ENCODE measurements around the gene GPC5.

Gene GPC5

DNA sequence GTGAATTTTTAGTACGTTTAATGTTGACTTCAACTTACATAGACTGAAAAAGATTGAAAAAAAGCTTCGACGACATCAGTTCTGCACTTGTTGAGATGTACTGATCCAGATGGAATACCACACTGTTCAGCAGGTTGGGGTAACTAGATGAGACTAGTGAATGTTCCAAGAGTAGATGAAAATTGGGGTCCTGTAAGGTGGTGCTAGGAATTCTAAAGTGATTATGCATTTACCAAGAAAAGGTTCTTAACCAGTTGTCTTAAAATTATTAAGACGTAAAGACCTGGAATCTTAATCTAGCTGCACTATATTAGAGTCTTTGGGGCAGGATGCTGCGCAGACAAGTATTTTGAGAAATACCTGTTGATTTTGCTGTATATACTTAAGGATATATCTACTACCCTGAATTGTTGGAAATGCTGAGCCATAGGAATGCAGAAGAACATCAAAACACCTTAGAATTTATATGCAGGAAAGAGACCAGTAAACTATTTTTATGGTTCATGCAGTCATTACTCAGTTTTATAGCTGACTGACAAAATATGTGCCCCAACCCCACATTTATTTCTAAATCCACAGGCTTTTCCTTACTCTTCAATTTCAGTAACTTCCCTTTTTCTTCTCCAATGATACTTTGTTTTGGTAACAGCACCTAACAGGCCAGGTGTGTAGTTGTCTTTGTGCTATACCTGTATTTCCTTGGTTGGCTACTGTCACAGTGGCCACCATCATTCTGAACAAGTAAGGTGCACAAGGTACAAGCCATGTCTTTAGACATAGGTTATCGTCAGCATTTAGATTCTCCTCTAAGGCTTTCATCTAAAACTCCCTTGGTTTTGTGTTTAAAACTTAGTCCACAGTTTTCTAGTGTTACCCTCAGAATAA is 42.4 kb upstream of the GPC5 start:
- peaks cover 74% of the 10 kb centered on the region for H3K36me3 ChIP-seq
- H3K27ac ChIP-seq, result no peak overlapping the region
- no peak overlapping the region for H3K4me2 ChIP-seq
- H3K9ac ChIP-seq, result no peak overlapping the region
- H3K27me3 ChIP-seq, result no peaks in the 10 kb centered on the region
- no peak overlapping the region for H3K4me3 ChIP-seq
- no peaks in the 10 kb centered on the region for H3K9me3 ChIP-seq
- peaks cover 22% of the 10 kb centered on the region for H3K4me1 ChIP-seq
- TF ChIP-seq Cebpa-rat (IDR thresholded peaks at IDR 0.05), result no peak
- peaks cover 99% of the 10 kb centered on the region for H4K20me1 ChIP-seq

DNA sequence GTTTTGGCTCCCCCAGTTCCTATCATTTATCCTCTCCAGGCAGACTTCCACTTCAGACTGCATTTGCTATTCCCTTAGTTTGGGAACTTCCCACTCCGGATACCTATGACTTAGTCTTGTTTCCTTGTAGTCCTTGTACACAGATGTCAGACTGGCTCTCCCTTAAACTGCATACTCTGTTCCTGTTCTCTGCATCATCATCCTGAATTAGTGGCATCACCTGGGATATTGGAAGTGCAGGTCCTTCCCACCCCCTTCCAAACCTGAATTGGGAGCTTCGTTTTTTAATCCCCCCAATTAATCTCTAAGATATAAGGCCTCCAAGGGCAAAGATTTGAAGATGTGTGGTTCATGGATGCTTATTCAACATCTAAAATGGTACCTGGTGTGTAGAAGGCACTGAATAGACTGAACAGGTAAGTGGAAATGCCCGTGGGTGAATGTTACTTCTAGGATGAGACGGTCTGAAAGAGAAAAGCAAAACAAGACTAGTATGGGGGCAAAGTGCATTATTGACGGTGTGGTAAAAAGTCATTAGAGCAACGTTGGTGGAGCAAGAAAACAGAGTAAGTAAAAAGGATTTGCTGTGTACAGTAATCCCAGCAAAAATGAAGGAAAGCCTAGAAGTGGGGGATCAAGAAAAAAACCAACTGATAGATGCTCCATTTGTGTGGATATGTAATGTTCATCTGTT is 41.4 kb upstream of the GPC5 start:
- Histone ChIP-seq H3K9me3 (no peaks in the 10 kb centered on the region), H3K27me3 (no peaks in the 10 kb centered on the region), H3K4me2 (no peak overlapping the region), H3K9ac (no peak overlapping the region), H3K4me1 (peaks cover 12% of the 10 kb centered on the region), H4K20me1 (peaks cover 95% of the 10 kb centered on the region), H3K36me3 (peaks cover 64% of the 10 kb centered on the region), H3K27ac (no peak overlapping the region), H3K4me3 (no peak overlapping the region)
- no peak for TF ChIP-seq Cebpa-rat (IDR thresholded peaks at IDR 0.05)

DNA sequence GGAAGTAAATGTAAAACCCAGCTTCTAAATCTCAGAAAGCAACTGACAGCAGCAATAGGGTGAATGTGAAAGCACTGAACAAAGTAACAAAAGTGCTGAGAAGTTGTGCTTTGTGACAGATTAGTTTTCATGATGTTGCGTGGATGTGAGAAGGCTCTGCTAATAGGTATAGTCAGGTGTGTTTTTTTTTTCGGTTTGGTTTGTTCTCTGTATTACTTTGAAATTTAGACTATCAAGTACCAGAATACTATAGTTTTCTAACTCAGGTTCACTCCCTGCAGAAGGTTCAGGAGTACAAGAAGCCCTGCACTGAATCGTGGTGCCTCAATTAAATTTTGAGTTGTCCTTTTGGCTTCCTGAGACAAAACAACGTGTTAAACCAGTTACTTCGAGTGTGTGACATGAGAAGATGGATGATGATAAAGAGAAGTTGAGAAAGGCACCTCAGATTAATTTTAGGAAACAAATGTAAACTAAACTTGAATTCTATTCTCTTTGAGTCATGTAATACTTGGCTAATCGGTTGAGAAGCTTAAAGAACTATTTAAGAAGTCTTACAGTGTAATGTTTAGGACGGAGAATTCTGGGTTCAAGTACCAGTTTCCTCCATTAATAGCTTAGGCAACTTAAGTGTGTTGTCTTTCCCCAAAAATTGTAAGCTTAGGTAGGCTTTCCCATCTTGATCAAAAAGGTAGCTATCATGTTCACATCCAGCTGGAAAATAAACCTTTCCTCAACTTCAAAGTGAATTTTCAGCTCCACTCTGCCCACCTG is 40.6 kb upstream of the GPC5 start:
- H3K4me2 ChIP-seq, result no peak overlapping the region
- no peak overlapping the region for H3K4me3 ChIP-seq
- peaks cover 57% of the 10 kb centered on the region for H3K36me3 ChIP-seq
- TF ChIP-seq Cebpa-rat (IDR thresholded peaks at IDR 0.05), result no peak
- peaks cover 92% of the 10 kb centered on the region for H4K20me1 ChIP-seq
- peaks cover 4% of the 10 kb centered on the region; the same call in 1 of the 2 replicates for H3K4me1 ChIP-seq
- no peaks in the 10 kb centered on the region for H3K27me3 ChIP-seq
- H3K9ac ChIP-seq, result no peak overlapping the region
- H3K27ac ChIP-seq, result no peak overlapping the region
- H3K9me3 ChIP-seq, result no peaks in the 10 kb centered on the region

DNA sequence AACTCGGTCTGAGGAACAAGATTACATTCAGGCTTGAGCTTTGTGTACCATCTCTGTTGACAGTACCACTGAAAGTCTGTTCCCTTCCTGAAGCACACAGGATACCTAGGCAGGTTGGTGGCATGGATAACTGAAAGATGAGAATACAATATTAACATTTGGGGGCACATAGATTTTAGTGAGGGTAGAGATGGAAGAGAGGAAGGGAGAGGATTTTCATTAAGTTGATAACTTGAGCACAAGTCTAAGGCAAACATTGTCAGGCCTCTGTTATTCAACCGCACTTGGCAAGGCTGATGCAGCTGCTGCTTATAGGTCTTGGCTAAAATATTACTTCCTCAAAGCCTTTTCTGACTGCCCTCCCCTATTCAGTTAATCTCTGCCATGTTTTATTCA is 40.0 kb upstream of the GPC5 start:
- no peaks in the 10 kb centered on the region for H3K27me3 ChIP-seq
- H3K4me3 ChIP-seq, result no peak overlapping the region
- H3K36me3 ChIP-seq, result peaks cover 51% of the 10 kb centered on the region
- H3K27ac ChIP-seq, result no peak overlapping the region
- peaks cover 3% of the 10 kb centered on the region; the same call in 1 of the 2 replicates for H3K4me1 ChIP-seq
- peaks cover 92% of the 10 kb centered on the region for H4K20me1 ChIP-seq
- H3K9ac ChIP-seq, result no peak overlapping the region
- no peaks in the 10 kb centered on the region for H3K9me3 ChIP-seq
- no peak for TF ChIP-seq Cebpa-rat (IDR thresholded peaks at IDR 0.05)
- H3K4me2 ChIP-seq, result no peak overlapping the region

DNA sequence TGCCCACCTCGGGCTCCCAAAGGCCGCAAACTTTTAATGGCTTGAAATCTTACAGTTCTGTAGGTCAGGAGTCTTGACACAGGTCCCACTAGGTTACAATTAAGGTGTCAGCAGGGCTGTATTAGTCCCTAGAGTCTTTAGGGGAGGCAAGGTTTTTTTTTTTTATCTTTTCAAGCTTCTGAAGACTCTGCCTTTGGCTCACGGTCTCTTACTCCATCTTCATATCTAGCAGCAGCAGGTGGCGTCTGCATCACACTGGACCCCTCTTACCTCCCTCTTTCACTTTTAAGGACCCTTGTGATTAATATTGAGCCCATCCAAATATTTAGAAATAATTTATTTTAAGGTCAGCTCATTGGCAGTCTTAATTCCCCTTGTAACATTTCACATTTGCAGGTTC is 39.3 kb upstream of the GPC5 start:
- no peak overlapping the region for H3K27ac ChIP-seq
- TF ChIP-seq Cebpa-rat (IDR thresholded peaks at IDR 0.05), result no peak
- H4K20me1 ChIP-seq, result peaks cover 91% of the 10 kb centered on the region

DNA sequence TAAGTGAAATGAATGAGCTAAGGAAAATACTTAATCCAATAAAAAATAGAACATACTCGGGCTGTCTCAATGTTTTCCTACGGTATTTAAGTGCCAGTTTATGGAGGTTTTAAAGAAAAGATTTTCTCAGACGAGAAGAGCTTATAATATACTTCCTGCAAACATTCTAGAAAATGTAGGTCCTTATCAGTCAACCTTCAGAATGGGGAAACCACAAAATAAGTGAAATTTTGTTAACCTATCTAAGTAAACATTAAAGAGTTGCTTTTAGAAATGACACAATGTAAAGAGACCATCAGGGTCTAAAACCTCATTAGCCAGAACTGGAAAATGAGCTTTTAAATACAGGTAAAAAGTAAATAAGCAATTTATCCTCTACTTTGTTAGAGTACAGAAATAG is 38.8 kb upstream of the GPC5 start:
- H4K20me1 ChIP-seq, result peaks cover 85% of the 10 kb centered on the region
- no peak overlapping the region for H3K4me2 ChIP-seq
- no peak for TF ChIP-seq Cebpa-rat (IDR thresholded peaks at IDR 0.05)
- no peak overlapping the region for H3K27ac ChIP-seq
- no peak overlapping the region for H3K4me3 ChIP-seq
- H3K36me3 ChIP-seq, result peaks cover 39% of the 10 kb centered on the region
- no peaks in the 10 kb centered on the region for H3K27me3 ChIP-seq
- no peaks in the 10 kb centered on the region for H3K9me3 ChIP-seq
- peaks cover 3% of the 10 kb centered on the region; the same call in 1 of the 2 replicates for H3K4me1 ChIP-seq
- no peak overlapping the region for H3K9ac ChIP-seq

More for the DNA sequence above, 39.3 kb upstream of the GPC5 start:
- Histone ChIP-seq H3K36me3 (peaks cover 44% of the 10 kb centered on the region), H3K4me2 (no peak overlapping the region), H3K27me3 (no peaks in the 10 kb centered on the region), H3K4me1 (peaks cover 3% of the 10 kb centered on the region; the same call in 1 of the 2 replicates), H3K9me3 (no peaks in the 10 kb centered on the region), H3K4me3 (no peak overlapping the region), H3K9ac (no peak overlapping the region)

DNA sequence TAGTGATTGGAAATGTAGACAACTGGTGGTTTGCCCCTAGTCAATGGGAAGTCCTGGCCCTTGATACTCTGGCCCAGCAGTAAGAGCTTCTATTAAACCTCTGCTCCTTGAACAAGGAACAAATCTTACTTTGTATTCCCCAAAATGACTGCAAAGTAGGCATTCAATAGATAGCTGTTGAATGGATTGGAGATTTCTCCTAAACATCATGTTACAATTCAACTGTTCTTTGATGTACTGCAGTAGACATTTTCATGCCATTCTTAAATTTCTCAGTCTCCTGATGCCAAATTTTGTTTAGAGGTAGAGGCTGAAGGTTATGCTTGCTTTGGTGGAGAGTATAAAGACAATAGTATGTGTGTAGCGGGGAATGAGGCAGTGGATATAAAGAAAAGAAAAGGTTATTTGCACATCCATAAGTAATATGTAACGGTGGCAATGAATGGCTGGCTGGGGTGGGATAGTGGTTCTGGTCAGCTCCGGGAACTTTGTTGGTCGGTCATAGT is 38.1 kb upstream of the GPC5 start:
- Histone ChIP-seq H4K20me1 (peaks cover 79% of the 10 kb centered on the region), H3K36me3 (peaks cover 32% of the 10 kb centered on the region), H3K27ac (no peak overlapping the region), H3K27me3 (no peaks in the 10 kb centered on the region), H3K4me3 (no peak overlapping the region), H3K9me3 (no peaks in the 10 kb centered on the region), H3K9ac (no peak overlapping the region), H3K4me2 (no peak overlapping the region), H3K4me1 (peaks cover 3% of the 10 kb centered on the region; the same call in 1 of the 2 replicates)
- TF ChIP-seq Cebpa-rat (IDR thresholded peaks at IDR 0.05), result no peak

DNA sequence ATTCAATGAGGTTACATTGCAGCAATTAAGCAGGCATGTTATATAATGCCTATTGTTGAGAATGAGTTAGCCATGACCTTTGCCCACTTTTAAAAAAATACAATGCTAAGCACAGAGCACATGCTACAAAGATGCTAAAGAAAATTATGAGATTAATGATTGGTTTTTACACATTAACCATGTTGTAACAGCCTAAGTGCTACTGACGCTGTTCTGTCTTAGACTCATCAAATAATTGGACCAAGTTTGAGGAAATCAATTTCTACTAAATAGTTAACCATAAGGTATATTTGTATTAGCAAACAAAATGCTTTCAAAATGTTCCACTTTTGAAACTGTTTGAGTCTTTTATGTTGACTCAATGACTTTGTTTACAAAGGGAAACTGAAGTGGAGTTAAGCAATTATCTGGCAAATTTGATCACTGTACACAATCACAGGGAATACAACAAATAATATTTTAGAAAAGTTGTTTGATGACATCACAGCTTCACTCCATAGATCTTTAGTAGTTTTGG is 36.6 kb upstream of the GPC5 start:
- TF ChIP-seq Cebpa-rat (IDR thresholded peaks at IDR 0.05), result no peak
- Histone ChIP-seq H3K36me3 (peaks cover 17% of the 10 kb centered on the region), H3K27ac (no peak overlapping the region), H3K9ac (no peak overlapping the region), H3K9me3 (no peaks in the 10 kb centered on the region), H3K4me3 (no peak overlapping the region), H3K4me1 (peaks cover 3% of the 10 kb centered on the region; the same call in 1 of the 2 replicates), H4K20me1 (peaks cover 72% of the 10 kb centered on the region), H3K27me3 (no peaks in the 10 kb centered on the region), H3K4me2 (no peak overlapping the region)

DNA sequence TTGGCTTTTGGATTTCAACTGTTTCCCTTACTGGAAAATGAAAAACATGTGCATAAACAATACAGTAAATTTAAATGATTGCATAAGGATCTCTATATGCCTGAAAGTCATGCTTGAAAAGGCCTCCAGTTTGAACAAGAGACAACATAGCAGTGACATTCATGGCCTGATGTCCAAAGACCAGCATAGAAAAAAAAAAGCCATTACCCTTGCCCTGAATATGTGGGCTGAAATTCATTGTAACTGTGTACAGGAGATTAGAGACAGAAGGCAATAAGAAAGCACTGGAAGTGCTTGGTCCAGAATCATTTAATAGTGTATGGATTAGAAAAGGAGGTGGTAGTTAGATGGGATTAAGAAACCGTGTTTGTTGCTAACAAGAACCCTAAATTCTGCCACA is 35.5 kb upstream of the GPC5 start:
- no peak overlapping the region for H3K27ac ChIP-seq
- TF ChIP-seq Cebpa-rat (IDR thresholded peaks at IDR 0.05), result no peak
- H3K4me2 ChIP-seq, result no peak overlapping the region
- H3K9me3 ChIP-seq, result no peaks in the 10 kb centered on the region
- H3K27me3 ChIP-seq, result no peaks in the 10 kb centered on the region
- H4K20me1 ChIP-seq, result peaks cover 70% of the 10 kb centered on the region
- H3K9ac ChIP-seq, result no peak overlapping the region
- H3K4me1 ChIP-seq, result peaks cover 3% of the 10 kb centered on the region; the same call in 1 of the 2 replicates
- no peak overlapping the region for H3K4me3 ChIP-seq
- peaks cover 6% of the 10 kb centered on the region; the same call in 1 of the 2 replicates for H3K36me3 ChIP-seq
